Adrenal gland (tissue), 12 donors: ENCODE measurements around the gene MPL. TPM values are rescaled to one million over a fixed set of nuclear protein-coding genes. Genes with fewer than 3 reads are reported as not detected.
A peak's percentile ranks its signal among the peaks of the same experiment; 100 is the strongest.

Experiments
- DNase-seq, 7 donors: peaks; one replicate each; pipeline ENCODE4 v3.0.0-alpha.2; 2019 to 2020
- H3K27ac ChIP-seq, 5 donors: fragments of 200-600 bp; sonication (generic) in 4 of 5; 1 replicate in 3 of 5; 2 replicates in 2 of 5; pipeline versions ENCODE4 v1.5.1 to v1.8.0; 2016 to 2020; ENCODE audit warnings: mild to moderate bottlenecking in 1 of 5
- H3K27me3 ChIP-seq: fragments of 200-600 bp; 2 replicates; pipeline ENCODE4 v1.8.0; 2021
- H3K36me3 ChIP-seq, 2 donors: fragments of 200-600 bp; replicated peaks in 1 of 2; 1 replicate in 1 of 2; 2 replicates in 1 of 2; pipeline versions ENCODE4 v1.5.1 to v1.8.0; 2018 to 2022
- H3K4me1 ChIP-seq, 2 donors: fragments of 200-600 bp; replicated peaks in 1 of 2; 1 replicate in 1 of 2; 2 replicates in 1 of 2; pipeline versions ENCODE4 v1.5.1 to v1.8.0; 2018 to 2021
- H3K4me3 ChIP-seq, 4 donors: fragments of 200-600 bp; sonication (generic) in 3 of 4; one replicate each; pipeline ENCODE4 v1.5.1; 2016 to 2018
- H3K9me3 ChIP-seq, 3 donors: fragments of 200-600 bp; sonication (generic) in 1 of 3; replicated peaks in 1 of 3; 1 replicate in 2 of 3; 2 replicates in 1 of 3; pipeline versions ENCODE4 v1.5.1 to v1.8.0; 2016 to 2021
- POLR2A ChIP-seq, 2 donors: fragments of 450-650 bp; IDR thresholded peaks; one replicate each; pipeline ENCODE4 v1.6.1; 2017; ENCODE audit warnings: antibody characterized with exemption in 2 of 2, mild to moderate bottlenecking in 2 of 2, moderate library complexity in 1 of 2
- WGBS, 4 donors: extraction: QIAGEN DNeasy Blood & Tissue Kit in 2 of 4; methylation state at CpG; one replicate each; pipeline versions ENCODE4 v1.1.5 to v1.1.7; 2013 to 2017; 5-methylcytosine and 5-hydroxymethylcytosine counted together
- intact Hi-C, 2 donors: fragments of 100-400 bp; cut with DNase I; formaldehyde crosslinking; loops; one replicate each; pipeline versions ENCODE4 v1.14.1 to v1.15.0; 2022 to 2023
- polyA plus RNA-seq, 3 donors: library from polyadenylated mRNA; stranded (reverse); fragments of 200-250 nt in 2 of 3; fragments of 350-450 nt in 1 of 3; fragmentation: Illumina TruSeq in 1 of 3; extraction: RNeasy Lipid Tissue Mini Kit (QIAGEN cat#74804) in 1 of 3; gene quantifications; one replicate each; pipeline ENCODE4 v1.2.3, GENCODE V29; 2013 to 2014
- total RNA-seq, 9 donors: library from RNA; depleted of rRNA in 4 of 9; stranded (reverse); fragments of >200 nt in 4 of 9; fragments of 120-200 nt in 1 of 9; fragmentation: NEBNext Ultra II Directional in 1 of 9; extraction: Animal tissue kit (Norgen Biotek cat#: 25700) in 1 of 9; gene quantifications; one replicate each; pipeline versions ENCODE4 v1.1.0 to v1.2.4, GENCODE V29; 2013 to 2023
- TF ChIP-seq, protein P1 (sequence below), 6 experiments: fragments of 450-650 bp in 4 of 6; fragments of 200-600 bp in 2 of 6; sonication (generic) in 1 of 6; IDR thresholded peaks; 1 replicate in 5 of 6; 2 replicates in 1 of 6; pipeline versions ENCODE4 v1.5.1 to v1.8.0; 2016 to 2021; ENCODE audit warnings: antibody characterized with exemption in 6 of 6, mild to moderate bottlenecking in 2 of 6, moderate library complexity in 1 of 6
- donor health status: healthy with polysubstance abuse.
- donor health status: Bipolar disorder and iron deficiency.
- donor health status: DM: yes; HTN: yes; CAD: no.
- donor health status: DM: no; HTN: no; CAD: no.
- donor health status: DM: no; HTN: no; CAD: no.
- donor health status: DM: yes; HTN: yes; CAD: no.

Gene MPL
- total and polyA plus RNA-seq, 12 donors: 0.11 to 0.61 (median 0.31) TPM; not detected in 6

DNA sequence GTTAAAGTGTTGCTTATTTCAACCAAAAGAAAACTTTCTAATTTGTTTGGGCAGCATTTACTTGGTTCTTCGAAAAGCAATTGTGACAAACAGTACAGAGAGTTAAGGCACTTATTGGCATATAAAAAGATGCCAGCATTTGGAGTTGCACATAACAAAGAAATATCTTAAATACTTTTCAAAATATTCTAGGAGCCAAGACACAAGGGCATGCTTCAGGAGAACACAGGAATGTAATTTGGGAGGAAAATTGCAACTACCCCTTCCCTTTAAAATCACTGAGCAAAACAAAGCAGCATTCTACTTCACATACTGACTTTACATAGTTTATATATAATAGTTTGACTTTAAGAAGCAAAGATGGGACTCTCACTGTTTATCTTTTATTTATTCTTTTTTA is 41.4 kb upstream of the MPL start:
- intact Hi-C loops: no loop called here
- no peak for DNase-seq
- no peak for TF ChIP-seq POLR2A (IDR thresholded peaks at IDR 0.05)
- TF ChIP-seq, protein P1, sequence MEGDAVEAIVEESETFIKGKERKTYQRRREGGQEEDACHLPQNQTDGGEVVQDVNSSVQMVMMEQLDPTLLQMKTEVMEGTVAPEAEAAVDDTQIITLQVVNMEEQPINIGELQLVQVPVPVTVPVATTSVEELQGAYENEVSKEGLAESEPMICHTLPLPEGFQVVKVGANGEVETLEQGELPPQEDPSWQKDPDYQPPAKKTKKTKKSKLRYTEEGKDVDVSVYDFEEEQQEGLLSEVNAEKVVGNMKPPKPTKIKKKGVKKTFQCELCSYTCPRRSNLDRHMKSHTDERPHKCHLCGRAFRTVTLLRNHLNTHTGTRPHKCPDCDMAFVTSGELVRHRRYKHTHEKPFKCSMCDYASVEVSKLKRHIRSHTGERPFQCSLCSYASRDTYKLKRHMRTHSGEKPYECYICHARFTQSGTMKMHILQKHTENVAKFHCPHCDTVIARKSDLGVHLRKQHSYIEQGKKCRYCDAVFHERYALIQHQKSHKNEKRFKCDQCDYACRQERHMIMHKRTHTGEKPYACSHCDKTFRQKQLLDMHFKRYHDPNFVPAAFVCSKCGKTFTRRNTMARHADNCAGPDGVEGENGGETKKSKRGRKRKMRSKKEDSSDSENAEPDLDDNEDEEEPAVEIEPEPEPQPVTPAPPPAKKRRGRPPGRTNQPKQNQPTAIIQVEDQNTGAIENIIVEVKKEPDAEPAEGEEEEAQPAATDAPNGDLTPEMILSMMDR (IDR thresholded peaks at IDR 0.05): no peak
- WGBS, 4 donors: 61 to 74% (median 67%) methylated on average over 1 of the region's 1 CpG
- Histone ChIP-seq H3K9me3 (no peaks in the 10 kb centered on the region), H3K36me3 (no peaks in the 10 kb centered on the region), H3K4me1 (peaks cover 0 to 14% of the 10 kb centered on the region in 2 donors), H3K27ac (peak overlapping the region in 1 of 5 donors; percentile 24), H3K27me3 (no peaks in the 10 kb centered on the region), H3K4me3 (no peak overlapping the region)

DNA sequence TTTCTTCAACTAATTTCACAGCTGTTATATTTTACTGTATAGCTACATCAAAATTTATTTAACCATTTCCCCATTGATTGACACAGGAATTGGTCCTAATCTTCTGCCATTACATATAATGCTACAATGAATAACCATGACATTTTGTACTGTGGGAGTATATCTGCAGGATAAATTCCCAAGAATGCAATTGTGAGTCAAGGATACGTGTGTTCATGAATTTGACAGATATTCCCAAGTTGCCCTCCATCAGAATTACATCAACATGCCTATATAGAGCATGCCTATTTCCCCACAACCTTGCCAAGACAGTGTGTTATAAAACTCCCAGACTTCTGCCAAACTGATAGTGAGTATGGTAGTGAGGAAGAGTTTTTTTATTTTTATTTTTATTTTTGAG is 39.6 kb upstream of the MPL start:
- peaks cover 0 to 14% of the 10 kb centered on the region in 2 donors for H3K4me1 ChIP-seq
- 79 to 100% (median 89%) methylated on average over 1 of the region's 1 CpG for WGBS, 4 donors

DNA sequence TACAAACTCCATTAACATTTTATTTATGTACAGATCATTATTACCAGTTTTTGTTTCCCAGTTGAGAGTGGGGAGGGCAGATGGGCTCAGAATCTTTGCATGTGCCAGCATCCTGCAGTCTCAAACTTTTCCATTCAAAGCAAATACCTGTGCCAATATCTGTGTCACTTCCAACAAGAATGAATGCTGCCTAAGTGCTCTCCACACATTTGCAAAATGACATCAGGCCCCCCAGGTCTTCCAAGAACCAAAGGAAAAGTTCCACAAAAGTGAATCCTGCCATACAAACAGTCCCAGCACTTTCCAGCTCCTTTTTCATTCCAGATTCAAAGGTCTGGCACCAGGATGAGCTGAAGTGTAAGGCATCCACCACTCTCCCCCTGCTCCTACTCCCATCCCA is 38.5 kb upstream of the MPL start:
- no peaks in the 10 kb centered on the region for H3K36me3 ChIP-seq
- TF ChIP-seq POLR2A (IDR thresholded peaks at IDR 0.05): no peak
- TF ChIP-seq, protein P1 (IDR thresholded peaks at IDR 0.05): no peak
- H3K27ac ChIP-seq: no peak overlapping the region
- H3K4me1 ChIP-seq: peaks cover 0 to 12% of the 10 kb centered on the region in 2 donors
- H3K9me3 ChIP-seq: no peaks in the 10 kb centered on the region
- intact Hi-C loops: no loop called here
- no peak overlapping the region for H3K4me3 ChIP-seq
- no peaks in the 10 kb centered on the region for H3K27me3 ChIP-seq
- DNase-seq: no peak

More for the DNA sequence above, 39.6 kb upstream of the MPL start:
- DNase-seq: no peak
- intact Hi-C loops: no loop called here
- Histone ChIP-seq H3K9me3 (no peaks in the 10 kb centered on the region), H3K27ac (no peak overlapping the region), H3K27me3 (no peaks in the 10 kb centered on the region), H3K4me3 (no peak overlapping the region), H3K36me3 (no peaks in the 10 kb centered on the region)
- no peak for TF ChIP-seq POLR2A (IDR thresholded peaks at IDR 0.05)
- TF ChIP-seq, protein P1 (IDR thresholded peaks at IDR 0.05): no peak

DNA sequence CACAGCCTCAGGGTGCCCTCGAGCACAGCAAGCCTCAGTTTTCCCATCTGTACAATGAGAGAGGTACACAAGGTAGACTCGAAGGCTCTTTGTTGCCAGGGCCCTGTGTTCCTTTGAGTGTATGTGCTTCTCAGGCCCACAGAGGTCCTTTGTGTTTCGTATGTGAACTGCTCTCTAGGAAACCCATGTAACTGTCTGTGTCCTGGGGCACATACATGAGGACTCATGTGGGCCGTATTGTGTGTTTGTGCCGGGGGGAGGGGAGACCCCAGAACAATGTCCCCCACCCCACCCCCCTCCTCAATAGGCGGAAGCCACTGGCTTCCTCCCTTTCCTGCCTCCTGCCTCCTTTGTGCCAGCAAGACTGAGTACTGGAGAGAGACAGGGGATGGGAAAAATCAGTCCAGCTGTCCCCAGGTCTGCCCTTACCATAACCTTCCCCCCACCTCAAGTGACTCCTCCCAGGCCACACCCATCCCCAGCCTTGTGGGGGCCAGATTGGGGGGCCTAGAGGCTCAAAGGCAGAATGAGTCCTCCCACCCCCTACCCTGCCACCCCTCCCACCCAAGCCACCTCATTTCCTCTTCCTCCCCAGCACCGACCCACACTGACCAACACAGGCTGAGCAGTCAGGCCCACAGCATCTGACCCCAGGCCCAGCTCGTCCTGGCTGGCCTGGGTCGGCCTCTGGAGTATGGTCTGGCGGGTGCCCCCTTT is 37.1 kb upstream of the MPL start, which contains the start of gene TIE1:
TSS of gene TIE1 (plus strand) at position 605 of the 717 bp plus-strand sequence. CDS start at position 695, 90 bp downstream.
- intact Hi-C loops: no loop called here
- Histone ChIP-seq H3K27me3 (no peaks in the 10 kb centered on the region), H3K9me3 (no peaks in the 10 kb centered on the region), H3K4me3 (peak within 1 kb of the TSS in 1 of 4 donors; percentile 19), H3K4me1 (no peaks in the 10 kb centered on the region), H3K36me3 (no peaks in the 10 kb centered on the region), H3K27ac (peak within 1 kb of the TSS in 2 of 5 donors; percentile 17 to 24)
- WGBS, 4 donors: 62 to 67% (median 64%) methylated on average over 9 to 10 of the region's 10 CpGs
- peak in 1 of 2 donors; percentile 29 for TF ChIP-seq POLR2A (IDR thresholded peaks at IDR 0.05)
- TF ChIP-seq, protein P1 (IDR thresholded peaks at IDR 0.05): no peak
- peak in 4 of 7 donors; percentile 26 to 54 (median 30) for DNase-seq
